OCI-LY3 (cell line): Measurements from ENCODE around the gene CABP1.

Source experiments
- H2AFZ ChIP-seq: fragments of 200-600, 300-600 bp; shearing (Covaris generic); 2 replicates; pipeline ENCODE4 v1.6.0; 2014; ENCODE audit warnings: antibody characterized with exemption, low read depth, low read length
- H3K27ac ChIP-seq: fragments of 200-600, 300-600 bp; sonication (generic); 2 replicates; pipeline ENCODE4 v1.5.1; 2014; ENCODE audit warnings: mild to moderate bottlenecking, low read length, moderate library complexity, mixed read lengths
- H3K27me3 ChIP-seq: fragments of 200-600, 300-600 bp; sonication (generic); 2 replicates; pipeline ENCODE4 v1.6.1; 2014; ENCODE audit warnings: low read depth, low read length, mixed read lengths
- H3K36me3 ChIP-seq: fragments of 200-600, 300-600 bp; sonication (generic); replicated peaks from 2 replicates; pipeline ENCODE3; 2014; ENCODE audit warnings: low read depth, low read length, mixed read lengths
- H3K4me1 ChIP-seq: fragments of 300-600, 200-600 bp; sonication (generic); 2 replicates; pipeline ENCODE4 v1.6.1; 2014; ENCODE audit warnings: low read length, mixed read lengths
- H3K4me2 ChIP-seq: fragments of 200-600, 300-600 bp; sonication (generic); 2 replicates; pipeline ENCODE4 v1.6.1; 2014; ENCODE audit warnings: low read length, mixed read lengths
- H3K4me3 ChIP-seq: fragments of 300-600, 200-600 bp; sonication (generic); 2 replicates; pipeline ENCODE4 v1.5.1; 2014; ENCODE audit warnings: antibody characterized with exemption, mild to moderate bottlenecking, low read length, moderate library complexity
- H3K79me2 ChIP-seq: fragments of 300-600, 200-600 bp; shearing (Covaris generic); 2 replicates; pipeline ENCODE4 v1.6.1; 2014; ENCODE audit warnings: mild to moderate bottlenecking, low read length, mixed read lengths
- H3K9ac ChIP-seq: fragments of 300-600, 200-600 bp; shearing (Covaris generic); 2 replicates; pipeline ENCODE4 v1.6.0; 2014; ENCODE audit warnings: mild to moderate bottlenecking, low read length, moderate library complexity
- H3K9me3 ChIP-seq: fragments of 200-600, 300-600 bp; shearing (Covaris generic); 2 replicates; pipeline ENCODE4 v1.6.1; 2014; ENCODE audit warnings: low read length, mixed read lengths; ENCODE audit not compliant: insufficient read depth
- H4K20me1 ChIP-seq: fragments of 200-600, 300-600 bp; sonication (generic); 2 replicates; pipeline ENCODE4 v1.6.1; 2016; ENCODE audit warnings: low read length, mixed read lengths; ENCODE audit not compliant: insufficient read depth
- CTCF ChIP-seq: fragments of 200-600, 300-600 bp; sonication (generic); IDR thresholded peaks from 2 replicates; pipeline ENCODE4 v1.5.1; 2014; ENCODE audit warnings: antibody characterized with exemption, low read length, low read depth
- EZH2phosphoT487 ChIP-seq: fragments of 200-600 bp; shearing (Covaris generic); IDR thresholded peaks from 2 replicates; pipeline ENCODE4 v1.6.1; 2018; ENCODE audit warnings: antibody characterized with exemption, mixed run types, low read depth

CABP1 gene

GRCh38 chr12:120685522-120685921 lies 45.1 kb downstream of the CABP1 start:
- peak overlapping the region; percentile 81 for H3K4me2 ChIP-seq
- H3K4me3 ChIP-seq = peak overlapping the region; percentile 98

GRCh38 chr12:120686151-120686689 lies 45.8 kb downstream of the CABP1 start:
- peaks cover 6% of the 10 kb centered on the region for H3K36me3 ChIP-seq
- H3K4me3 ChIP-seq = peak overlapping the region; percentile 98
- peak overlapping the region; percentile 86 for H3K9ac ChIP-seq
- TF ChIP-seq CTCF (no peak), EZH2phosphoT487 (no peak)
- H3K9me3 ChIP-seq = no peaks in the 10 kb centered on the region
- H3K79me2 ChIP-seq = peaks cover 43% of the 10 kb centered on the region
- H2AFZ ChIP-seq = peak overlapping the region; percentile 81
- peaks cover 33% of the 10 kb centered on the region for H4K20me1 ChIP-seq
- peak overlapping the region; percentile 98 for H3K27ac ChIP-seq
- peak overlapping the region; percentile 81 for H3K4me2 ChIP-seq
- peaks cover 45% of the 10 kb centered on the region for H3K4me1 ChIP-seq
- H3K27me3 ChIP-seq = no peaks in the 10 kb centered on the region

More at GRCh38 chr12:120685522-120685921, 45.1 kb downstream of the CABP1 start:
- H3K9me3 ChIP-seq = no peaks in the 10 kb centered on the region
- H3K9ac ChIP-seq = peak overlapping the region; percentile 75
- peaks cover 26% of the 10 kb centered on the region for H4K20me1 ChIP-seq
- peaks cover 49% of the 10 kb centered on the region for H3K4me1 ChIP-seq
- no peaks in the 10 kb centered on the region for H3K27me3 ChIP-seq
- no peak overlapping the region for H2AFZ ChIP-seq
- peaks cover 36% of the 10 kb centered on the region for H3K79me2 ChIP-seq
- no peak for TF ChIP-seq CTCF
- no peak for TF ChIP-seq EZH2phosphoT487
- H3K36me3 ChIP-seq = peaks cover 4% of the 10 kb centered on the region
- peak overlapping the region; percentile 98 for H3K27ac ChIP-seq

GRCh38 chr12:120686690-120687577 lies 46.5 kb downstream of the CABP1 start, which contains the start of gene MLEC:
TSS of gene MLEC (plus strand) at chr12:120687149. CDS start at chr12:120687297, 148 bp downstream.
- TF ChIP-seq EZH2phosphoT487 (no peak), CTCF (peak; percentile 58)
- H3K4me3 ChIP-seq = peak within 1 kb of the TSS; percentile 98
- peak within 1 kb of the TSS; percentile 98 for H3K27ac ChIP-seq
- H3K27me3 ChIP-seq = no peaks in the 10 kb centered on the region
- H3K9me3 ChIP-seq = no peaks in the 10 kb centered on the region
- H3K9ac ChIP-seq = peak within 1 kb of the TSS; percentile 92
- H3K79me2 ChIP-seq = peaks cover 50% of the 10 kb centered on the region
- peaks cover 10% of the 10 kb centered on the region for H3K36me3 ChIP-seq
- peaks cover 45% of the 10 kb centered on the region for H3K4me1 ChIP-seq
- H2AFZ ChIP-seq = peak within 1 kb of the TSS; percentile 81
- peak within 1 kb of the TSS; percentile 95 for H3K4me2 ChIP-seq
- peaks cover 38% of the 10 kb centered on the region for H4K20me1 ChIP-seq
